H54 (cell line): ENCODE data around the gene AK6.
"Not testable (repeated sequence)": the region's sequence is repeated elsewhere in the genome, so short reads cannot be mapped to it uniquely, and the experiment has no call there.

Source experiments
- DNase-seq: peaks from one replicate; pipeline ENCODE4 v3.0.0; 2011; ENCODE audit warnings: low spot score, mixed read lengths; ENCODE audit not compliant: insufficient read length
- FAIRE-seq: peaks from 3 replicates; lab custom pipeline; 2011; peaks lifted over from hg19 to GRCh38; lab: Jason Lieb, UNC
- POLR2A ChIP-seq: IDR thresholded peaks from 2 replicates; pipeline ENCODE4 v1.6.1; 2011; ENCODE audit warnings: low read depth, mild to moderate bottlenecking, low read length

Gene AK6

GRCh38 chr5:69367697-69368279 is 1.5 kb downstream of the AK6 start:
- TF ChIP-seq POLR2A: no peak
- FAIRE-seq (no peak), DNase-seq (no peak)

- DNase-seq: no peak
- no peak for FAIRE-seq
- no peak for TF ChIP-seq POLR2A
These were observed 4.5 kb downstream of the AK6 start for GRCh38 chr5:69364850-69365249.

GRCh38 chr5:69364414-69364813 is 4.9 kb downstream of the AK6 start:
- no peak for TF ChIP-seq POLR2A
- no peak for FAIRE-seq
- no peak for DNase-seq

- DNase-seq (no peak), FAIRE-seq (no peak)
- TF ChIP-seq POLR2A: no peak
These were observed 8.9 kb downstream of the AK6 start for GRCh38 chr5:69360442-69360841.

GRCh38 chr5:69359699-69360098 is 9.6 kb downstream of the AK6 start:
- FAIRE-seq: no peak
- DNase-seq: no peak
- no peak for TF ChIP-seq POLR2A

- TF ChIP-seq POLR2A: no peak
- FAIRE-seq: no peak
- no peak for DNase-seq
These were observed 18.7 kb downstream of the AK6 start for GRCh38 chr5:69350664-69351063.

GRCh38 chr5:69343083-69343482 is 26.2 kb downstream of the AK6 start:
- FAIRE-seq (no peak), DNase-seq (no peak)
- TF ChIP-seq POLR2A: no peak

- FAIRE-seq: no peak
- no peak for TF ChIP-seq POLR2A
These were observed 27.7 kb downstream of the AK6 start for GRCh38 chr5:69341520-69342161.

GRCh38 chr5:69335341-69335935 is 33.9 kb downstream of the AK6 start:
- FAIRE-seq: no peak
- DNase-seq: no peak
- TF ChIP-seq POLR2A: no peak

More at GRCh38 chr5:69341520-69342161, 27.7 kb downstream of the AK6 start:
- DNase-seq: no peak

GRCh38 chr5:69334793-69335268 is 34.5 kb downstream of the AK6 start:
- DNase-seq (peak; percentile 52), FAIRE-seq (no peak)
- no peak for TF ChIP-seq POLR2A

- DNase-seq, FAIRE-seq: not testable (repeated sequence)
These were observed 35.5 kb downstream of the AK6 start for GRCh38 chr5:69333668-69334315.

GRCh38 chr5:69331528-69332445 is 37.5 kb downstream of the AK6 start:
- no peak for FAIRE-seq
- no peak for TF ChIP-seq POLR2A

GRCh38 chr5:69329905-69330489 is 39.3 kb downstream of the AK6 start:
- TF ChIP-seq POLR2A: no peak
- FAIRE-seq (no peak), DNase-seq (no peak)

More at GRCh38 chr5:69331528-69332445, 37.5 kb downstream of the AK6 start:
- no peak for DNase-seq
